Hepatocyte (in vitro differentiated cells): ENCODE data around the gene ATXN1.

Experiments
- EZH2phosphoT487 ChIP-seq: fragments of 200-600 bp; sonication (generic); IDR thresholded peaks from one replicate; pipeline ENCODE4 v1.6.1; 2018; ENCODE audit warnings: antibody characterized with exemption, mild to moderate bottlenecking, low read depth, moderate library complexity; ENCODE audit not compliant: unreplicated experiment, severe bottlenecking
- TF ChIP-seq, protein P1 (sequence below): fragments of 200-600 bp; sonication (generic); IDR thresholded peaks from 2 replicates; pipeline ENCODE4 v1.5.1; 2016; ENCODE audit warnings: antibody characterized with exemption, mild to moderate bottlenecking; ENCODE audit not compliant: poor library complexity

GRCh38 chr6:16436550-16436949 lies 324.7 kb downstream of the ATXN1 start:
- TF ChIP-seq, protein P1, sequence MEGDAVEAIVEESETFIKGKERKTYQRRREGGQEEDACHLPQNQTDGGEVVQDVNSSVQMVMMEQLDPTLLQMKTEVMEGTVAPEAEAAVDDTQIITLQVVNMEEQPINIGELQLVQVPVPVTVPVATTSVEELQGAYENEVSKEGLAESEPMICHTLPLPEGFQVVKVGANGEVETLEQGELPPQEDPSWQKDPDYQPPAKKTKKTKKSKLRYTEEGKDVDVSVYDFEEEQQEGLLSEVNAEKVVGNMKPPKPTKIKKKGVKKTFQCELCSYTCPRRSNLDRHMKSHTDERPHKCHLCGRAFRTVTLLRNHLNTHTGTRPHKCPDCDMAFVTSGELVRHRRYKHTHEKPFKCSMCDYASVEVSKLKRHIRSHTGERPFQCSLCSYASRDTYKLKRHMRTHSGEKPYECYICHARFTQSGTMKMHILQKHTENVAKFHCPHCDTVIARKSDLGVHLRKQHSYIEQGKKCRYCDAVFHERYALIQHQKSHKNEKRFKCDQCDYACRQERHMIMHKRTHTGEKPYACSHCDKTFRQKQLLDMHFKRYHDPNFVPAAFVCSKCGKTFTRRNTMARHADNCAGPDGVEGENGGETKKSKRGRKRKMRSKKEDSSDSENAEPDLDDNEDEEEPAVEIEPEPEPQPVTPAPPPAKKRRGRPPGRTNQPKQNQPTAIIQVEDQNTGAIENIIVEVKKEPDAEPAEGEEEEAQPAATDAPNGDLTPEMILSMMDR = no peak
- no peak for TF ChIP-seq EZH2phosphoT487
